SK-N-SH (cell line): ENCODE measurements around the gene TINAG. TPM values are rescaled to one million over a fixed set of nuclear protein-coding genes. Genes with fewer than 3 reads are reported as not detected.

Experiments used
- CTCF ChIA-PET: fragments of 300-600, 350-600 bp; formaldehyde crosslinking; extraction: SDS; loops from one replicate; lab custom pipeline; 2021; lab: Yijun Ruan, JAX
- POLR2A ChIA-PET: fragments of 350-600 bp; sonication (Branson Sonifier 250); formaldehyde crosslinking; extraction: SDS; loops from one replicate; lab custom pipeline; 2020; ENCODE audit warnings: antibody characterized with exemption, inconsistent platforms; lab: Yijun Ruan, JAX
- DNase-seq: peaks from one replicate; pipeline ENCODE4 v3.0.0; 2012
- H2AFZ ChIP-seq: fragments of 200-600 bp; sonication (generic); 2 replicates; pipeline ENCODE4 v1.8.1; 2016; ENCODE audit warnings: antibody characterized with exemption, mild to moderate bottlenecking, low read depth
- H3F3A ChIP-seq: fragments of 200-600 bp; sonication (generic); replicated peaks from 2 replicates; pipeline ENCODE3; 2016; ENCODE audit warnings: antibody characterized with exemption, mild to moderate bottlenecking; ENCODE audit not compliant: insufficient read depth
- H3K27ac ChIP-seq, 2 experiments: fragments of 200-500 bp in 1 of 2; fragments of 200-600 bp in 1 of 2; sonication (Bioruptor generic) in 1 of 2; sonication (generic), shearing (Covaris generic) in 1 of 2; 2 replicates each; pipeline versions ENCODE4 v1.5.1 to v1.6.1; 2014 to 2016; ENCODE audit warnings: low read depth in 2 of 2, inconsistent platforms in 1 of 2, low read length in 1 of 2, mild to moderate bottlenecking in 1 of 2, mixed read lengths in 1 of 2
- H3K27me3 ChIP-seq: fragments of 200-600 bp; sonication (generic), shearing (Covaris generic); 2 replicates; pipeline ENCODE4 v1.6.1; 2016; ENCODE audit warnings: mixed run types; ENCODE audit not compliant: insufficient read depth
- H3K36me3 ChIP-seq, 2 experiments: fragments of 200-500 bp in 1 of 2; fragments of 200-600 bp in 1 of 2; sonication (Bioruptor generic) in 1 of 2; sonication (generic) in 1 of 2; replicated peaks in 1 of 2; 2 replicates each; pipeline versions ENCODE3 to v1.5.1; 2014 to 2016; ENCODE audit warnings: low read length in 1 of 2, mild to moderate bottlenecking in 1 of 2; ENCODE audit not compliant: insufficient read depth in 2 of 2, control insufficient read depth in 1 of 2
- H3K4me1 ChIP-seq, 2 experiments: fragments of 200-500 bp in 1 of 2; fragments of 200-600 bp in 1 of 2; sonication (Bioruptor generic) in 1 of 2; sonication (generic), shearing (Covaris generic) in 1 of 2; 2 replicates each; pipeline versions ENCODE4 v1.5.1 to v1.6.1; 2014 to 2016; ENCODE audit warnings: low read depth in 1 of 2, low read length in 1 of 2, mixed run types in 1 of 2; ENCODE audit not compliant: insufficient read depth in 2 of 2, control insufficient read depth in 1 of 2
- H3K4me2 ChIP-seq: fragments of 200-600 bp; sonication (generic), shearing (Covaris generic); 2 replicates; pipeline ENCODE4 v1.6.1; 2017; ENCODE audit warnings: mixed run types
- H3K4me3 ChIP-seq, 2 experiments: fragments of 200-500 bp in 1 of 2; fragments of 200-600 bp in 1 of 2; sonication (Bioruptor generic) in 1 of 2; sonication (generic), shearing (Covaris generic) in 1 of 2; 2 replicates each; pipeline versions ENCODE4 v1.5.1 to v1.8.1; 2014 to 2016; ENCODE audit warnings: low read depth in 2 of 2, inconsistent platforms in 1 of 2, low read length in 1 of 2, mild to moderate bottlenecking in 1 of 2, mixed read lengths in 1 of 2, moderate library complexity in 1 of 2
- H3K79me2 ChIP-seq: fragments of 200-600 bp; sonication (generic); 2 replicates; pipeline ENCODE4 v1.8.1; 2017; ENCODE audit warnings: mild to moderate bottlenecking; ENCODE audit not compliant: insufficient read depth
- H3K9ac ChIP-seq: fragments of 200-600 bp; sonication (generic); 2 replicates; pipeline ENCODE4 v1.6.1; 2017; ENCODE audit warnings: mixed run types
- H3K9me2 ChIP-seq: fragments of 200-600 bp; sonication (generic); 2 replicates; pipeline ENCODE4 v1.6.1; 2017; ENCODE audit warnings: mixed run types
- H3K9me3 ChIP-seq: fragments of 200-600 bp; sonication (generic); 2 replicates; pipeline ENCODE4 v1.6.1; 2017; ENCODE audit warnings: mixed run types, mild to moderate bottlenecking, moderate library complexity
- H4K20me1 ChIP-seq: fragments of 200-600 bp; sonication (generic); 2 replicates; pipeline ENCODE4 v1.6.1; 2017; ENCODE audit warnings: mild to moderate bottlenecking, mixed run types; ENCODE audit not compliant: insufficient read depth
- ELF1 ChIP-seq: IDR thresholded peaks from 2 replicates; pipeline ENCODE4 v1.4.0; 2012
- FOXJ3 ChIP-seq: sonication (generic); formaldehyde crosslinking; IDR thresholded peaks from 2 replicates; pipeline ENCODE4 v1.5.1; 2020; ENCODE audit warnings: mild to moderate bottlenecking, missing genetic modification reagents
- FOXM1 ChIP-seq: IDR thresholded peaks from 2 replicates; pipeline ENCODE4 v1.4.0; 2012; ENCODE audit warnings: low read depth, mild to moderate bottlenecking
- JUND ChIP-seq: IDR thresholded peaks from 2 replicates; pipeline ENCODE4 v1.4.0; 2012
- NFIC ChIP-seq: IDR thresholded peaks from 2 replicates; pipeline ENCODE4 v1.4.0; 2012; ENCODE audit warnings: borderline replicate concordance
- POLR2AphosphoS5 ChIP-seq: IDR thresholded peaks from 2 replicates; pipeline ENCODE4 v1.6.1; 2012; ENCODE audit warnings: low read depth, low read length
- RAD21 ChIP-seq: IDR thresholded peaks from 2 replicates; pipeline ENCODE4 v1.6.1; 2012; ENCODE audit warnings: mild to moderate bottlenecking, low read length
- RFX5 ChIP-seq: IDR thresholded peaks from 2 replicates; pipeline ENCODE4 v1.6.1; 2012; ENCODE audit warnings: mild to moderate bottlenecking, improper control_type of control experiment, low read length
- RXRA ChIP-seq: IDR thresholded peaks from 2 replicates; pipeline ENCODE4 v1.4.0; 2012; ENCODE audit warnings: low read depth, mild to moderate bottlenecking, borderline replicate concordance
- SIN3A ChIP-seq: IDR thresholded peaks from 2 replicates; pipeline ENCODE4 v1.6.1; 2012; ENCODE audit warnings: low read depth, mild to moderate bottlenecking, low read length, moderate library complexity, borderline replicate concordance
- SMC3 ChIP-seq: IDR thresholded peaks from 2 replicates; pipeline ENCODE4 v1.6.1; 2012; ENCODE audit warnings: low read depth, low read length, improper control_type of control experiment
- TAF1 ChIP-seq: IDR thresholded peaks from 2 replicates; pipeline ENCODE4 v1.6.1; 2012; ENCODE audit warnings: low read depth, mild to moderate bottlenecking, low read length, moderate library complexity, borderline replicate concordance
- TCF12 ChIP-seq: IDR thresholded peaks from 2 replicates; pipeline ENCODE4 v1.4.0; 2012
- WGBS: methylation state at CpG from one replicate; pipeline ENCODE4 v1.1.6; 2017; ENCODE audit warnings: low lambda C conversion rate; 5-methylcytosine and 5-hydroxymethylcytosine counted together
- polyA plus RNA-seq, 3 experiments: library from polyadenylated mRNA; depleted of rRNA; stranded (reverse); fragments of >200 nt; gene quantifications; 2 replicates each; pipeline ENCODE4 v1.2.3, GENCODE V29; 2012
- TF ChIP-seq, protein P1 (sequence below): IDR thresholded peaks from 2 replicates; pipeline ENCODE4 v1.4.0; 2012; ENCODE audit warnings: low read depth, borderline replicate concordance
- TF ChIP-seq, protein P2 (sequence below): IDR thresholded peaks from 2 replicates; pipeline ENCODE4 v1.6.1; 2012; ENCODE audit warnings: mild to moderate bottlenecking, low read depth, low read length, moderate library complexity
- TF ChIP-seq, protein P3 (sequence below): IDR thresholded peaks from 2 replicates; pipeline ENCODE4 v1.4.0; 2012; ENCODE audit warnings: low read depth, borderline replicate concordance

TINAG gene
- polyA plus RNA-seq, 1 of the 3 experiments (the other 2 are of a cell fraction), result 0.13 TPM

DNA sequence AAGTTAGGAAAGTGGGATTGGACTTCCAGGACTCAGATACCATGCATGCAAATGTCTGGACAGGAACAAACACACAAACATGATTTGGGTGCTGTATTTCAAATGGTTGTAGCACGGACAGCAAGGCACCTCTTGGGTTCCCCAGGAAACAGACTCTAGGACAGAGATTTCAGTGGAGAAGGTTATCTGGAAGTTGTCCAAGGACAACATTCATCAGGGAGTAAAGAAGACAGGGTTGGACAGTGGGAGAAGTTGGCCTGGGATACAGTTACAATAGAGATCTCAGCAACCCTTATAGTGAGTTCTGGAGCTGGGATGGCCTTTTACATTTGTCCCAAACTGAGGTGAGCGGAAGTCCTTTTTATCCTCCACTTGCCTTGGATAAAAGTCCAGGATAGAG is 19.8 kb upstream of the TINAG start (continued):
- TF ChIP-seq, protein P1, sequence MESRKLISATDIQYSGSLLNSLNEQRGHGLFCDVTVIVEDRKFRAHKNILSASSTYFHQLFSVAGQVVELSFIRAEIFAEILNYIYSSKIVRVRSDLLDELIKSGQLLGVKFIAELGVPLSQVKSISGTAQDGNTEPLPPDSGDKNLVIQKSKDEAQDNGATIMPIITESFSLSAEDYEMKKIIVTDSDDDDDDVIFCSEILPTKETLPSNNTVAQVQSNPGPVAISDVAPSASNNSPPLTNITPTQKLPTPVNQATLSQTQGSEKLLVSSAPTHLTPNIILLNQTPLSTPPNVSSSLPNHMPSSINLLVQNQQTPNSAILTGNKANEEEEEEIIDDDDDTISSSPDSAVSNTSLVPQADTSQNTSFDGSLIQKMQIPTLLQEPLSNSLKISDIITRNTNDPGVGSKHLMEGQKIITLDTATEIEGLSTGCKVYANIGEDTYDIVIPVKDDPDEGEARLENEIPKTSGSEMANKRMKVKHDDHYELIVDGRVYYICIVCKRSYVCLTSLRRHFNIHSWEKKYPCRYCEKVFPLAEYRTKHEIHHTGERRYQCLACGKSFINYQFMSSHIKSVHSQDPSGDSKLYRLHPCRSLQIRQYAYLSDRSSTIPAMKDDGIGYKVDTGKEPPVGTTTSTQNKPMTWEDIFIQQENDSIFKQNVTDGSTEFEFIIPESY, result no peak
- TF ChIP-seq FOXM1, result no peak

GRCh38 chr6:54289426-54289825 is 18.8 kb upstream of the TINAG start:
- Histone ChIP-seq H3K27ac (peak overlapping the region in 1 of 2 experiments; percentile 57; a peak in 1 of 4 replicates), H3K27me3 (no peaks in the 10 kb centered on the region), H3K36me3 (no peaks in the 10 kb centered on the region)
- CTCF ChIA-PET, result no interaction called here
- TF ChIP-seq TAF1 (no peak), FOXJ3 (CRISPR knock-in tag) (no peak), NFIC (no peak), RFX5 (no peak), RAD21 (no peak), RXRA (no peak), TCF12 (no peak), SIN3A (no peak), JUND (no peak), SMC3 (no peak), POLR2AphosphoS5 (no peak), ELF1 (no peak)
- TF ChIP-seq, protein P2, sequence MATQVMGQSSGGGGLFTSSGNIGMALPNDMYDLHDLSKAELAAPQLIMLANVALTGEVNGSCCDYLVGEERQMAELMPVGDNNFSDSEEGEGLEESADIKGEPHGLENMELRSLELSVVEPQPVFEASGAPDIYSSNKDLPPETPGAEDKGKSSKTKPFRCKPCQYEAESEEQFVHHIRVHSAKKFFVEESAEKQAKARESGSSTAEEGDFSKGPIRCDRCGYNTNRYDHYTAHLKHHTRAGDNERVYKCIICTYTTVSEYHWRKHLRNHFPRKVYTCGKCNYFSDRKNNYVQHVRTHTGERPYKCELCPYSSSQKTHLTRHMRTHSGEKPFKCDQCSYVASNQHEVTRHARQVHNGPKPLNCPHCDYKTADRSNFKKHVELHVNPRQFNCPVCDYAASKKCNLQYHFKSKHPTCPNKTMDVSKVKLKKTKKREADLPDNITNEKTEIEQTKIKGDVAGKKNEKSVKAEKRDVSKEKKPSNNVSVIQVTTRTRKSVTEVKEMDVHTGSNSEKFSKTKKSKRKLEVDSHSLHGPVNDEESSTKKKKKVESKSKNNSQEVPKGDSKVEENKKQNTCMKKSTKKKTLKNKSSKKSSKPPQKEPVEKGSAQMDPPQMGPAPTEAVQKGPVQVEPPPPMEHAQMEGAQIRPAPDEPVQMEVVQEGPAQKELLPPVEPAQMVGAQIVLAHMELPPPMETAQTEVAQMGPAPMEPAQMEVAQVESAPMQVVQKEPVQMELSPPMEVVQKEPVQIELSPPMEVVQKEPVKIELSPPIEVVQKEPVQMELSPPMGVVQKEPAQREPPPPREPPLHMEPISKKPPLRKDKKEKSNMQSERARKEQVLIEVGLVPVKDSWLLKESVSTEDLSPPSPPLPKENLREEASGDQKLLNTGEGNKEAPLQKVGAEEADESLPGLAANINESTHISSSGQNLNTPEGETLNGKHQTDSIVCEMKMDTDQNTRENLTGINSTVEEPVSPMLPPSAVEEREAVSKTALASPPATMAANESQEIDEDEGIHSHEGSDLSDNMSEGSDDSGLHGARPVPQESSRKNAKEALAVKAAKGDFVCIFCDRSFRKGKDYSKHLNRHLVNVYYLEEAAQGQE, result no peak
- TF ChIP-seq, protein P3, sequence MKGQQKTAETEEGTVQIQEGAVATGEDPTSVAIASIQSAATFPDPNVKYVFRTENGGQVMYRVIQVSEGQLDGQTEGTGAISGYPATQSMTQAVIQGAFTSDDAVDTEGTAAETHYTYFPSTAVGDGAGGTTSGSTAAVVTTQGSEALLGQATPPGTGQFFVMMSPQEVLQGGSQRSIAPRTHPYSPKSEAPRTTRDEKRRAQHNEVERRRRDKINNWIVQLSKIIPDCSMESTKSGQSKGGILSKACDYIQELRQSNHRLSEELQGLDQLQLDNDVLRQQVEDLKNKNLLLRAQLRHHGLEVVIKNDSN, result no peak
- TF ChIP-seq, all 33 proteins: peak for 0
- Histone ChIP-seq H3K9me3 (no peaks in the 10 kb centered on the region), H3K9me2 (no peaks in the 10 kb centered on the region), H3F3A (peaks cover 40% of the 10 kb centered on the region), H3K79me2 (no peaks in the 10 kb centered on the region), H3K4me3 (no peak overlapping the region), H2AFZ (peak overlapping the region; percentile 29; the same call in 1 of the 2 replicates), H3K4me2 (no peak overlapping the region), H3K9ac (no peak overlapping the region), H3K4me1 (peaks cover 0 to 47% of the 10 kb centered on the region in 2 experiments), H4K20me1 (no peaks in the 10 kb centered on the region)
- WGBS, result 54% methylated on average over 4 of the region's 4 CpGs
- no peak for DNase-seq
- POLR2A ChIA-PET, result no interaction called here
